VCaP (cell line): ENCODE results near the gene MYT1.
A peak's percentile ranks its signal among the peaks of the same experiment; 100 is the strongest.

ENCODE experiments used
- H3K27ac ChIP-seq: fragments of 450-650 bp; 2 replicates; pipeline ENCODE4 v1.5.1; 2017
- TF ChIP-seq, protein P1 (sequence below): fragments of 450-650 bp; conservative IDR thresholded peaks from 2 replicates; pipeline ENCODE4 v1.5.1; 2017; ENCODE audit warnings: mild to moderate bottlenecking, moderate library complexity

The MYT1 gene

DNA sequence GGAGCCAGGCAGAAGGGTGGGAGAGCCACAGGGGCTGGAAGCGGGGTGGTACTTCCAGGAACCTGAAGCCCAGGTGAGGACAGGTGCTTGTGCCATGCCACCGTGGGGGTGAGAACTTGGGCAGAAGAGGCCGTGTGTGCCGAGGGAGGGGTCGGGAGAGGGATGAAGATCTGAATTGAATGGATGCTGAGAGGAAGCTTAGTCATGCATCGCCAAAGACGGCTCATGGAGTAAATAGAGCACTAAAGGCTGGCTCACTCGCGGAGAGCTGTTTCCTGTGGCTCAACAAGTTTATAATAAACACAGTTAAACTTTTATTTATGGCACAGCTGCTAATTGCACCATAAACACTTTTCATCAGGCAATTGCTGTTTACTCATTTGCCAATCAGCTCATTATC lies 21.7 kb upstream of the MYT1 start:
- peak overlapping the region; percentile 21; the same call in 1 of the 2 replicates for H3K27ac ChIP-seq
- TF ChIP-seq, protein P1, sequence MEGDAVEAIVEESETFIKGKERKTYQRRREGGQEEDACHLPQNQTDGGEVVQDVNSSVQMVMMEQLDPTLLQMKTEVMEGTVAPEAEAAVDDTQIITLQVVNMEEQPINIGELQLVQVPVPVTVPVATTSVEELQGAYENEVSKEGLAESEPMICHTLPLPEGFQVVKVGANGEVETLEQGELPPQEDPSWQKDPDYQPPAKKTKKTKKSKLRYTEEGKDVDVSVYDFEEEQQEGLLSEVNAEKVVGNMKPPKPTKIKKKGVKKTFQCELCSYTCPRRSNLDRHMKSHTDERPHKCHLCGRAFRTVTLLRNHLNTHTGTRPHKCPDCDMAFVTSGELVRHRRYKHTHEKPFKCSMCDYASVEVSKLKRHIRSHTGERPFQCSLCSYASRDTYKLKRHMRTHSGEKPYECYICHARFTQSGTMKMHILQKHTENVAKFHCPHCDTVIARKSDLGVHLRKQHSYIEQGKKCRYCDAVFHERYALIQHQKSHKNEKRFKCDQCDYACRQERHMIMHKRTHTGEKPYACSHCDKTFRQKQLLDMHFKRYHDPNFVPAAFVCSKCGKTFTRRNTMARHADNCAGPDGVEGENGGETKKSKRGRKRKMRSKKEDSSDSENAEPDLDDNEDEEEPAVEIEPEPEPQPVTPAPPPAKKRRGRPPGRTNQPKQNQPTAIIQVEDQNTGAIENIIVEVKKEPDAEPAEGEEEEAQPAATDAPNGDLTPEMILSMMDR = no peak

DNA sequence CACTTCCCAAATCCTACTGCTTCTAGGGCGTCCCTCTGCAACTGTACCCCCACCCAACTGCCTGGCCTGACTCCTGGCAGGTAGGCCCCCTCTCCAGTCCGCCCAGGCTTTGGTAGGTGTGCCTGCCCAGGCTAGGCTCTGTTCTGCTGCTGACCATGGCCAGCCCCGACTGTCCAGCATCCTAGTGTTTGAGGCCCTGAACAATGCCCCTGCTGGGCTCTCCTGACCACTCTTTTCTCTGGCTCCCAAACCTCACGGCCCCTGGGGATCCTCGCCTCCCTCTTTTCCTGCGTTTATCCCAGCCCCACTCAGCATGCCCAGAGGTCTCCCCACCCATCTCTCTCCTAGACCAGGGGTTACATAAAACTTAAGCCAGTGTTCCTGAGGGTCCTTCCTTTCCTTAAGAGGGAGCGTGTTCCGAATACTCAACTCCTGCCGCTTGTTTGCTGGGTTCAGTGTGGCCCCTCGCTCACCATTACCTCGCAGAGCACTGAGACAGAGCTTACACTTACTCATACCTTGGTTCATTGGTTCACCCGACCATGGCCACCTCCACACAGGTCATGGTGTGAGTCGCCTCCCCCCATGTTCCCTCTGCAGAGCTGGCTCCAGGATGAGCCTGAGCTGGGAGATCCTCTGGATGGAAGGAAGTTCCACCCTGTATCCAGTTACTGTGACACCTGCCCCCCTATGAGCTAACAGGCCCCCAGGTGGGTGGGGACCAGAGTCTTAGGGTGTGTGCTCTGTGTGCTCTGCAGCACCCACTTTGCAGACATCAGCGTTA lies 21.0 kb upstream of the MYT1 start:
- TF ChIP-seq, protein P1 = no peak
- H3K27ac ChIP-seq = peak overlapping the region; percentile 21; the same call in 1 of the 2 replicates

DNA sequence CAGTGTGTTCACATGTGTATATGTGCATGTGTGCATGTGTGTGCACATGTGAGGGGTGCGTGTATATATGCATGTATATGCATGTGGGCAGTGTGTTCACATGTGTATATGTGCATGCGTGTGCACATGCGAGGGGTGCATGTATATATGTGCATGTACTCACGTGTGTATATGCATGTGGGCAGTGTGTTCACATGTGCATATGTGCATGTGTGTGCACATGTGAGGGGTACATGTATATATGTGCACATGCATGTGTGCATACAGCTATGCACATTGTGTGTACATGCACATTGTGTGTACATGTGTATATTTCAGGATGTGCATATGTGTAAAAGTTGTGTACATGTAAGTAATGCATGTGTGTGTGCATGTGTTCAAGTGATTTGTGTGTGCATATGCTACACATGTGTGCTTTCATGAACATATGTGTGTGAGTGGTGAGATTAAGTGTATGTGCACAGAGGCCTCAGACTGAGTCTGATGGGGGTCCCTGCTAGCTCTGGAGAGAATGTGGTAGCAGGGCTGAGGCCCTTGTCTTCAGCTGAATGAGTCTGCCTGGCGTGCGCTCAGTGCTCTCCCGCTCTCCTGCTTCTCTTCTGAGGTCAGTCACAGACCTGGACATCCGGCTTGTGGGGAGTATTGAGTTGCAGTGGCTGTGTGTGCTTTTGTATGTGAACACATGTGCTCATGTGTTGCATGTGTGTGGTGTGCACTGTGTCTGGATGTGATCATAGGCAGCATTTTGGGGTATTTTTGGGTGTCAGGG lies 19.9 kb upstream of the MYT1 start:
- TF ChIP-seq, protein P1 = no peak
- H3K27ac ChIP-seq = no peak overlapping the region

DNA sequence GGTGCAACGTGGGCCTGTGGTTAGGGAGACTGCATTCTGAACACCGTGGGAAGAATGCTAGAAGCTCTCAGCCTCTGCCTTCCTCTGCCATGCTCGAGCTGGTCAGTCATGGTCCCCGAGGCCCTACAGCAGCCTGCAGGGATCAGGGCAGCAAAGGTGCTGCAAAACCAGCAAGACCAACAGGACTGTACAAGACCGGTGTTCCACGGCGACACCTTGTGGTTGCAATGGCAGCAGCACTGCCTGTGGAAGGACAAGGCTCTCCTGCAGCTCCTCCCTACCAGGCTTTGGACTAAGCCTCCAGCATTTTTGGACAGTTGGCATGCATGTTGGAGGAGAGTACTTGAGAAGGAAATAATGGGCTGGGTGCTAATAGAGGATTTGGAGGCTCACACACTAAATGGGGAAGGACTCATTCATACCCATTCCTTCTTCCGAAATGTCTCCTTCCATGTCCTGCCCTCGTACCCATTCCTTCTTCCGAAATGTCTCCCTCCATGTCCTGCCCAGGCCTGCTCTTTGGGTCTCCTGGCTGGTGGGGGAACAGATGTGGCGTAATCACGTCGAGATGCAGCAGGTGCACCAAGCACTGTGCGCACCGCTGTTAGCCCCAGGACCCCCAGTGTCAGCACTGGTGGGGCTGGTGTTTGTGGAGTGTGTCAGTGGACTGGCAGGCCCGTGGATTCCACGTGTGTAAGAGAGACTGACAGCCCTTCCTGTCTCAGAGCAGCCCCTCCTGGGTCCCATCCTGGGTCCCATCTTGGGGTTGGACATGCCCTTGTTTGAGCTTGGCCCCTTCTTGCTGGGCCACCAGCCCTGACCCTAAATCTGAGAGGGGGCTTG lies 18.6 kb upstream of the MYT1 start:
- H3K27ac ChIP-seq = no peak overlapping the region
- TF ChIP-seq, protein P1 = no peak

DNA sequence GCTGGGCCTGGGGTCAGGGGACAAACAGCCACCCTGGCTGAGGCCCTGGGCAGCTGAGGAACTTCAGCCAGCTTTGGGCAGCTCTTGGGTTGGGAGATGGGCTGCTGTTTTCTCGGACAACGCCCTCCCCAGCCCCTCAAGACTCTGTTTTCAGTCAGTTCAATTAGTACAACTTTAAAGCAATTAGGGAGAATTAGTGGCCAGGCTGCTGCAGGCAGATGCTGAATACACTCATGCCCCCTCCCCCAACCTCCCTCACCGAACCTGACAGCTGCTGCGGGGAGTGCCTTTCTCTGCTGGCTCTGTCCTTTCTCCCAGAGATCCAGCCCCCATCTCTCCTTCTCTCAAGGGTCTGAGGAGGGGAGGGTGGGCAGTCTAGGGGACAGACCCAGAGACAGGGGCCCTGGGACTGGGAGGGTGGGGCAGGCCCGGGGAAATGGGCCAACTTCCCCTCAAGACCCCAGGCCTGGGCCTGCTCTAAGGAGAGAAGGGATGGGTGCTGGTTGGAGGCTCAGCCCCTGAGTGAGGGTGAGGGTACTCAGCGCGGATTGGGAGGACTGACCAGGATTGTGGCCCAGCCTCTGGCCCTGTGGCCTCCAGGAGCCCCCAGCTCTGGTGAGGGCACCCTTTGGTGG lies 17.8 kb upstream of the MYT1 start:
- TF ChIP-seq, protein P1 = no peak
- no peak overlapping the region for H3K27ac ChIP-seq

DNA sequence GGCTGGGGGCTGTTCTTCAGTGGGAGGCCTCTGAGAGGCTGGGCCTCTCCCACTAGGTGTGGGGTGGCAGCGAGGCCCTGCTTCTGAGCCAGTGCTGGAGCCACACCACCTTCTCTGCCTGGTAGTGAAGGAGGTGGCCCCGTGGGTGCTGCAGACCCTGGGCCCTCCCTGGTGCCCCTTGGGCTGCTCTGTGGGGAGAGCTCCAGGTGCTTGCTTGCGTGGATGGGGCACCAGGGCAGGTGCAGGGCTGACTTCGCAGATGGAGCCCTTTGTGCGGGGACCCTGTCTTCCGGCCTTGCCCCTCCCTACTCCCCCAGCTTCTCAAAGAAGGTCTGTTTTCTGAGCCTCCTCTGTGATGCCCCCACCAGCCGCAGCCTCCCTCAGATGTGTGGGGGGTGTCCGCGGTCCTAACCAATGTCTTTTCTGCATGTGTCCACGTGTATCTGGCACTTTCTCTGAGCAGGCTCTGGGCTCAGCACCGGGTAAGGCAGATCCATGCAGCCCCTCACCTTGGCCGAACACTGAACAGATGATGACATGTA lies 17.2 kb upstream of the MYT1 start:
- TF ChIP-seq, protein P1 = no peak
- no peak overlapping the region for H3K27ac ChIP-seq
